HG03575 (cell line): ENCODE results near the gene RND1.

Source experiments
- ATAC-seq: cut with Tn5 transposase; IDR thresholded peaks from one replicate; pipeline ENCODE4 v1.9.1; 2021; ENCODE audit not compliant: unreplicated experiment, insufficient number of reproducible peaks, low FRiP score; ENCODE audit errors: extremely low read depth

Gene RND1

GRCh38 chr12:48832321-48833060 is 33.2 kb downstream of the RND1 start:
- ATAC-seq, result no peak

GRCh38 chr12:48831257-48831656 is 34.4 kb downstream of the RND1 start:
- ATAC-seq, result no peak

- ATAC-seq, result no peak
Observed at GRCh38 chr12:48828841-48829575, 36.7 kb downstream of the RND1 start.

- ATAC-seq, result no peak
Observed at GRCh38 chr12:48828293-48828692, 37.4 kb downstream of the RND1 start.

GRCh38 chr12:48827513-48828096 is 38.1 kb downstream of the RND1 start:
- no peak for ATAC-seq

GRCh38 chr12:48827026-48827425 is 38.6 kb downstream of the RND1 start:
- ATAC-seq, result no peak

GRCh38 chr12:48826209-48826855 is 39.3 kb downstream of the RND1 start:
- ATAC-seq, result no peak

- no peak for ATAC-seq
Observed at GRCh38 chr12:48824905-48825304, 40.8 kb downstream of the RND1 start.

GRCh38 chr12:48824112-48824511 is 41.6 kb downstream of the RND1 start:
- ATAC-seq, result no peak

GRCh38 chr12:48823281-48823680 is 42.4 kb downstream of the RND1 start:
- ATAC-seq, result no peak

GRCh38 chr12:48822711-48823110 is 43.0 kb downstream of the RND1 start:
- no peak for ATAC-seq

- ATAC-seq, result no peak
Observed at GRCh38 chr12:48822139-48822538, 43.5 kb downstream of the RND1 start.

GRCh38 chr12:48819986-48820725 is 45.5 kb downstream of the RND1 start:
- ATAC-seq, result no peak

- ATAC-seq, result no peak
Observed at GRCh38 chr12:48818831-48819590, 46.7 kb downstream of the RND1 start.

GRCh38 chr12:48817873-48818830 is 47.5 kb downstream of the RND1 start, which contains the start of gene CACNB3:
TSS of gene CACNB3 (plus strand) at chr12:48818496. CDS start at chr12:48818930, 434 bp downstream.
- ATAC-seq, result no peak

GRCh38 chr12:48816143-48816854 is 49.4 kb downstream of the RND1 start:
- ATAC-seq, result no peak
